Upper lobe of right lung (tissue), 1 donor: ENCODE results near the gene BGLAP. TPM values are rescaled to one million over a fixed set of nuclear protein-coding genes. Genes with fewer than 3 reads are reported as not detected.

ENCODE experiments used
- ATAC-seq: fragments of 200-7000 bp; cut with Tn5 transposase; one replicate; pipeline ENCODE4 v1.9.1; 2020; ENCODE audit warnings: mild to moderate bottlenecking, moderate library complexity
- DNase-seq: peaks from one replicate; pipeline ENCODE4 v3.0.0-alpha.2; 2020
- H3K27ac ChIP-seq: fragments of 200-600 bp; one replicate; pipeline ENCODE4 v1.8.0; 2022
- H3K27me3 ChIP-seq: fragments of 200-600 bp; one replicate; pipeline ENCODE4 v1.8.0; 2022; ENCODE audit warnings: mild to moderate bottlenecking
- H3K36me3 ChIP-seq: fragments of 200-600 bp; one replicate; pipeline ENCODE4 v1.8.0; 2022
- H3K4me1 ChIP-seq: fragments of 200-600 bp; one replicate; pipeline ENCODE4 v1.8.0; 2022
- H3K4me3 ChIP-seq: fragments of 200-600 bp; one replicate; pipeline ENCODE4 v1.8.0; 2022; ENCODE audit warnings: mild to moderate bottlenecking
- H3K9me3 ChIP-seq: fragments of 200-600 bp; one replicate; pipeline ENCODE4 v1.8.0; 2022
- intact Hi-C: fragments of 100-400 bp; cut with DNase I; formaldehyde crosslinking; loops from one replicate; pipeline ENCODE4 v1.11.0; 2022
- total RNA-seq: library from RNA; stranded (reverse); fragmentation: NEBNext Ultra II Directional; extraction: Animal tissue kit (Norgen Biotek cat#: 25700); gene quantifications from one replicate; pipeline ENCODE4 v1.2.1, GENCODE V29; 2021
- TF ChIP-seq, protein P1 (sequence below): fragments of 200-600 bp; IDR thresholded peaks from one replicate; pipeline ENCODE4 v1.8.0; 2022; ENCODE audit warnings: antibody characterized with exemption
- donor health status: DM: no; HTN: yes; CAD: no; lungs with severe emphysema.

BGLAP gene
- total RNA-seq, 1 donor from 2014 or later = 2.4 TPM

DNA sequence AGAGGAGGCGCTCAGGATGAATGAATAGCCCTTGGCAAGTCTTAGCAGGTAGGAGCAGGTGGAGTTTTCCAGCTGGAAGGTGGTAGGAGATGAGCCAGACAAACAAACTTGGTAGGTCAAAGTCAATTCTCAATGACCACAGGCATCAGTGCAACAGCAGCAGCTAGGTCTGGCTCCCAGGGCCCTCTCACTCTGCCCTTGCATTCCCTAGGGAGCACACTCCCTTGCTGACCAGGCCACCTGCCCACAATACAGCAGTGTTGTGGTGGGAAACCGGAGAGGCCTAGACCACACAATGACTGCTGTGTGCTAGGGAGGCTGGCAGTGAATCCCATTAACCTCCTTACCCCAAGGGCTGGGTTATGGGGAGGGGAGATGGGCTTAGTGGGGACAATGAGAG, 18.9 kb downstream of the BGLAP start:
- Histone ChIP-seq H3K36me3 (peaks cover 93% of the 10 kb centered on the region), H3K9me3 (no peaks in the 10 kb centered on the region), H3K4me1 (no peaks in the 10 kb centered on the region), H3K27me3 (no peaks in the 10 kb centered on the region), H3K27ac (no peak overlapping the region), H3K4me3 (no peak overlapping the region)
- ATAC-seq (no peak), DNase-seq (no peak)
- TF ChIP-seq, protein P1, sequence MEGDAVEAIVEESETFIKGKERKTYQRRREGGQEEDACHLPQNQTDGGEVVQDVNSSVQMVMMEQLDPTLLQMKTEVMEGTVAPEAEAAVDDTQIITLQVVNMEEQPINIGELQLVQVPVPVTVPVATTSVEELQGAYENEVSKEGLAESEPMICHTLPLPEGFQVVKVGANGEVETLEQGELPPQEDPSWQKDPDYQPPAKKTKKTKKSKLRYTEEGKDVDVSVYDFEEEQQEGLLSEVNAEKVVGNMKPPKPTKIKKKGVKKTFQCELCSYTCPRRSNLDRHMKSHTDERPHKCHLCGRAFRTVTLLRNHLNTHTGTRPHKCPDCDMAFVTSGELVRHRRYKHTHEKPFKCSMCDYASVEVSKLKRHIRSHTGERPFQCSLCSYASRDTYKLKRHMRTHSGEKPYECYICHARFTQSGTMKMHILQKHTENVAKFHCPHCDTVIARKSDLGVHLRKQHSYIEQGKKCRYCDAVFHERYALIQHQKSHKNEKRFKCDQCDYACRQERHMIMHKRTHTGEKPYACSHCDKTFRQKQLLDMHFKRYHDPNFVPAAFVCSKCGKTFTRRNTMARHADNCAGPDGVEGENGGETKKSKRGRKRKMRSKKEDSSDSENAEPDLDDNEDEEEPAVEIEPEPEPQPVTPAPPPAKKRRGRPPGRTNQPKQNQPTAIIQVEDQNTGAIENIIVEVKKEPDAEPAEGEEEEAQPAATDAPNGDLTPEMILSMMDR = no peak
- intact Hi-C loops = no loop called here

DNA sequence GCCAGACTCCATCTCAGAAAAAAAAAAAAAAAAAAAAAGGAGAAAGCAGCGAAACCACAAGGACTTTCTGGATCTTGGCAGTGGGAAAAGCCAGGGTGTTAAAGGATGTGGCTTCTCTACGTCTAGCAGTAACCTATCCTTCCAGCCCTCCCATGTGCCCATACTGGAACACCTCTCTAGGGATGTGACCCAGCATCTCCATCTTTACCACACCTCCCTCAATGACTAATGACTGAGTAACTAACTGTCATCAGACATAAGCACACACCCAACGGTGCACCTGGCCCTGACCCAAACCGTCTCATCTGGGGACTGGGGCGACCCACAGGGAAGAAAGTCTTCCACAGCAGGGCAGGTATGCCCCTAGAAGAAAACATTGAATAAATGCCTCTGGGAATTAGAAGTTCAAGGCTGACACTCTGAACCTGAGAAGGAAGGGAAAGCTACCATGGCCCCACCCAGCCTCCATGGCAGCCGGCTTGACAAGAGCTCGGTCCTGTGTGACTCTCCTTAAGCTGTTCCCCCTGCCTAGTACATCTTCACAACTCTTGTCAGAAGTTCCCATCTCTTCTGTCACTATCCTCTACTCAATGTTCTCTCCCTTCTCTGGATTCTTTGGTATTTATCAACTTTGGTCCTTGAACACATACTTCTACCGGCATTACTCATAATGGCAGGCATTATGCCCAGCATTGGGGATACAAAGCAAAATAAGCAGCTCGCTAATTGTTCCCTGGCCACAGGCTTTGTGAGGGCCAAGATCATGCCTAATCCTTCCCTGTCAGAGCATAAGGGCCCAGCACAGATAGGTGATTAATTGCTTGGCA, 20.7 kb downstream of the BGLAP start:
- TF ChIP-seq, protein P1 = no peak
- H3K36me3 ChIP-seq = peaks cover 94% of the 10 kb centered on the region
- no peaks in the 10 kb centered on the region for H3K27me3 ChIP-seq
- H3K4me3 ChIP-seq = no peak overlapping the region
- intact Hi-C loops = no loop called here
- ATAC-seq (no peak), DNase-seq (no peak)
- H3K27ac ChIP-seq = no peak overlapping the region
- no peaks in the 10 kb centered on the region for H3K4me1 ChIP-seq
- H3K9me3 ChIP-seq = no peaks in the 10 kb centered on the region

DNA sequence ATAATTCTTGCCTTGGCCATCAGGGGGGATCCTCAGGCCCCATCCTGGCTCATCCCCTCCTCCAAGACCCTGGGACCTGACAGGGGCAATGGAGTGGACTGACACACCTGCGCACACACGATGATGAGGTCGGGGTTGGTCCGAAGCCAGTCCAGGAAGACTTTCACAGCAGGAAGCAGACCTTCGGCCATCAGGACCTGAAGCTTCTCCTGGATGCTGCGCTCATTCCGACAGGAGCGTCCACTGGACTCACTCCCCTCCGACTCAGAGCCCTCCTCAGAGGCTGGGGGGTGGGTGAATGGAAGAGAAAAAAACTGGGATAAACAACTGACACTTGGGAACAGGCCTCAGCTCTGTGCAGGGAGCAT, 21.3 kb downstream of the BGLAP start:
- H3K4me3 ChIP-seq = no peak overlapping the region
- H3K4me1 ChIP-seq = no peaks in the 10 kb centered on the region
- DNase-seq (no peak), ATAC-seq (peak; percentile 6)
- intact Hi-C loops = no loop called here
- TF ChIP-seq, protein P1 = no peak
- H3K27ac ChIP-seq = no peak overlapping the region
- peaks cover 94% of the 10 kb centered on the region for H3K36me3 ChIP-seq
- no peaks in the 10 kb centered on the region for H3K27me3 ChIP-seq
- no peaks in the 10 kb centered on the region for H3K9me3 ChIP-seq

DNA sequence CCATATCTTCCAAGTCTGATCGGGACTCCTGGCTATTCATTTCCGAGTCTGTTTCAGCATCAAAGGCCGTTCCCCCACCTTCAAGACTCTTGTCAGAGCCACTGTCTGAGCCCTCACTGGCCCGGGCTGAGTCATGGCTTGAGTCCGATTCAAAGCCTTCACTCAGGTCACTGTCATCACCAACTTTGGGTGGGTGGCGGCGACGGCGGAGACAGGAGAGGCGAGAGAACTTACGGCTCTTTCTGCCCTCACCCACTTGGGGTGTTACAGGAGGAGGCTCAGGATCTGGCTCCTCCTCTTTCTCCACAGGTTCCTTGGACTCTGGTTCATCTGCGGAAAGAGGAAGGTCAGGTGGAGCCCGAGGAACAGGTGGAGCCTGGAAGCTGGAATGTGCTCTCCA, 24.1 kb downstream of the BGLAP start:
- ATAC-seq = no peak
- Histone ChIP-seq H3K27ac (no peak overlapping the region), H3K36me3 (peaks cover 93% of the 10 kb centered on the region), H3K27me3 (no peaks in the 10 kb centered on the region), H3K9me3 (no peaks in the 10 kb centered on the region), H3K4me1 (no peaks in the 10 kb centered on the region), H3K4me3 (no peak overlapping the region)
- intact Hi-C loops = no loop called here
- TF ChIP-seq, protein P1 = no peak
- no peak for DNase-seq

DNA sequence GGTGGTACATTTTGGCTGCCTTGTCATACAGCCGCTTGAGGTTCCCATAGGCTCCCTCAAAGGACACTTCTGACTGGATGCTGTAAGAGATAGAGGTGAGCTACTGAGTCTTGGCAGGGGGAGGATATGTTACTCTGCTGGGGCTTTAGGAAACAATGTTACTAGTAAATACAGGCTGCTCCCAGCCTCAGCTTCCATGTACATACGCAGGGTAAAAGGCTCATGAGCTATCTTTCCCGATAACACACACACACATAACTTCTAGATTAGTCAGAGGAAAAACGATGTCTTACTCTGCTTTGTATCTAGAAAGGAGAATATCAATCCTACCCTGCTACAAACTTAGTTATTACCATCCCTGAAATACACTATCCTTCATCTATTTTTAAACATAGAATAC, 26.4 kb downstream of the BGLAP start:
- Histone ChIP-seq H3K36me3 (peaks cover 93% of the 10 kb centered on the region), H3K27ac (no peak overlapping the region), H3K27me3 (no peaks in the 10 kb centered on the region), H3K9me3 (no peaks in the 10 kb centered on the region), H3K4me3 (no peak overlapping the region), H3K4me1 (no peaks in the 10 kb centered on the region)
- intact Hi-C loops = no loop called here
- TF ChIP-seq, protein P1 = no peak
- ATAC-seq = no peak
- no peak for DNase-seq
